ENCODE data around the gene GNAI2. TPM values are rescaled to one million over a fixed set of nuclear protein-coding genes. Genes with fewer than 3 reads are reported as not detected.

The GNAI2 gene
- total and polyA plus RNA-seq, 2 donors from 2014 or later: 141 to 245 TPM

- DNase-seq (no peak), FAIRE-seq (no peak)
- no peak for TF ChIP-seq CTCF (IDR thresholded peaks at IDR 0.05; ENCODE audit: borderline replicate concordance, extremely low read depth, insufficient read depth)
- Histone ChIP-seq H3K4me3 (ENCODE audit: low read length in 3 of 3) (no peak overlapping the region), H3K9ac (ENCODE audit: low read length in 3 of 3) (no peak overlapping the region), H3K27me3 (ENCODE audit: control insufficient read depth, insufficient read depth, low read length) (no peaks in the 10 kb centered on the region), H3K9me3 (ENCODE audit: control insufficient read depth in 2 of 3, insufficient read depth in 1 of 3, low read length in 3 of 3) (no peaks in the 10 kb centered on the region), H3K4me1 (ENCODE audit: control insufficient read depth in 2 of 3, insufficient read depth in 2 of 3, low read depth in 1 of 3, low read length in 3 of 3) (peaks cover 0 to 6% (median 5%) of the 10 kb centered on the region in 3 donors), H3K27ac (ENCODE audit: low read depth in 2 of 2, low read length in 2 of 2) (no peak overlapping the region), H3K36me3 (ENCODE audit: control insufficient read depth in 2 of 3, insufficient read depth in 3 of 3, low read length in 3 of 3) (peaks cover 0 to 25% (median 9%) of the 10 kb centered on the region in 3 donors)
- intact Hi-C loops (cut with DNase I): no loop called here
Measured at GRCh38 chr3:50286322-50287227, 50.6 kb downstream of the GNAI2 start.

- H3K9ac ChIP-seq (ENCODE audit: low read length in 3 of 3): no peak overlapping the region
Measured at GRCh38 chr3:50287262-50287661, 51.3 kb downstream of the GNAI2 start.

GRCh38 chr3:50288387-50289007 lies 52.5 kb downstream of the GNAI2 start:
- FAIRE-seq (no peak), DNase-seq (no peak)
- intact Hi-C loops (cut with DNase I): no loop called here
- Histone ChIP-seq H3K4me3 (ENCODE audit: low read length in 3 of 3) (no peak overlapping the region), H3K27ac (ENCODE audit: low read depth in 2 of 2, low read length in 2 of 2) (no peak overlapping the region), H3K36me3 (ENCODE audit: control insufficient read depth in 2 of 3, insufficient read depth in 3 of 3, low read length in 3 of 3) (peaks cover 0 to 25% (median 9%) of the 10 kb centered on the region in 3 donors), H3K9me3 (ENCODE audit: control insufficient read depth in 2 of 3, insufficient read depth in 1 of 3, low read length in 3 of 3) (no peaks in the 10 kb centered on the region), H3K27me3 (ENCODE audit: control insufficient read depth, insufficient read depth, low read length) (no peaks in the 10 kb centered on the region), H3K9ac (ENCODE audit: low read length in 3 of 3) (no peak overlapping the region), H3K4me1 (ENCODE audit: control insufficient read depth in 2 of 3, insufficient read depth in 2 of 3, low read depth in 1 of 3, low read length in 3 of 3) (peaks cover 3 to 17% (median 16%) of the 10 kb centered on the region in 3 donors)
- TF ChIP-seq CTCF (IDR thresholded peaks at IDR 0.05; ENCODE audit: borderline replicate concordance, extremely low read depth, insufficient read depth): no peak

More at GRCh38 chr3:50287262-50287661, 51.3 kb downstream of the GNAI2 start:
- DNase-seq (no peak), FAIRE-seq (no peak)
- no peaks in the 10 kb centered on the region for H3K27me3 ChIP-seq (ENCODE audit: control insufficient read depth, insufficient read depth, low read length)
- H3K27ac ChIP-seq (ENCODE audit: low read depth in 2 of 2, low read length in 2 of 2): no peak overlapping the region
- peaks cover 0 to 8% (median 8%) of the 10 kb centered on the region in 3 donors for H3K4me1 ChIP-seq (ENCODE audit: control insufficient read depth in 2 of 3, insufficient read depth in 2 of 3, low read depth in 1 of 3, low read length in 3 of 3)
- no peak for TF ChIP-seq CTCF (IDR thresholded peaks at IDR 0.05; ENCODE audit: borderline replicate concordance, extremely low read depth, insufficient read depth)
- H3K4me3 ChIP-seq (ENCODE audit: low read length in 3 of 3): no peak overlapping the region
- H3K9me3 ChIP-seq (ENCODE audit: control insufficient read depth in 2 of 3, insufficient read depth in 1 of 3, low read length in 3 of 3): no peaks in the 10 kb centered on the region
- intact Hi-C loops (cut with DNase I): no loop called here
- peaks cover 0 to 25% (median 9%) of the 10 kb centered on the region in 3 donors for H3K36me3 ChIP-seq (ENCODE audit: control insufficient read depth in 2 of 3, insufficient read depth in 3 of 3, low read length in 3 of 3)

Measured in kidney (tissue), 14 donors.